OCI-LY7 (cell line): ENCODE measurements around the gene DICER1. TPM values are rescaled to one million over a fixed set of nuclear protein-coding genes. Genes with fewer than 3 reads are reported as not detected.

Source experiments
- BruUV-seq: library from RNA; stranded (reverse); fragments of 400-500 nt; replicated peaks from 2 replicates; lab custom pipeline; 2021; lab: Mats Ljungman, UMichigan
- CTCF ChIA-PET: fragments of 300-600 bp; sonication (Branson Sonifier 250); formaldehyde crosslinking; loops from one replicate; lab custom pipeline; 2022; ENCODE audit warnings: antibody characterized with exemption; ENCODE audit not compliant: unreplicated experiment; lab: Charles Lee
- POLR2A ChIA-PET: fragments of 300-600 bp; sonication (Branson Sonifier 250); formaldehyde crosslinking; loops from one replicate; lab custom pipeline; 2022; ENCODE audit warnings: antibody characterized with exemption; lab: Charles Lee
- DNase-seq: peaks from one replicate; pipeline ENCODE4 v3.0.0-alpha.2; 2015; ENCODE audit warnings: low spot score
- H2AFZ ChIP-seq: fragments of 200-600 bp; sonication (generic), shearing (Covaris generic); 2 replicates; pipeline ENCODE4 v1.6.1; 2014; ENCODE audit warnings: mild to moderate bottlenecking, antibody characterized with exemption, low read length, moderate library complexity
- H3K27ac ChIP-seq: fragments of 200-600 bp; sonication (generic); 2 replicates; pipeline ENCODE4 v1.5.1; 2014; ENCODE audit warnings: mixed run types, low read depth, mild to moderate bottlenecking, moderate library complexity, low read length, inconsistent platforms; ENCODE audit not compliant: poor library complexity, severe bottlenecking
- H3K36me3 ChIP-seq: fragments of 200-600 bp; sonication (generic); 2 replicates; pipeline ENCODE4 v1.6.1; 2014; ENCODE audit warnings: mild to moderate bottlenecking, antibody characterized with exemption, low read length, moderate library complexity, mixed read lengths; ENCODE audit not compliant: insufficient read depth
- H3K4me1 ChIP-seq: fragments of 200-600 bp; sonication (generic); 2 replicates; pipeline ENCODE4 v1.5.1; 2014; ENCODE audit warnings: mild to moderate bottlenecking, low read length; ENCODE audit not compliant: insufficient read depth, poor library complexity, severe bottlenecking
- H3K4me2 ChIP-seq: fragments of 200-600 bp; sonication (generic); 2 replicates; pipeline ENCODE4 v1.6.1; 2014; ENCODE audit warnings: mild to moderate bottlenecking, low read length
- H3K4me3 ChIP-seq: fragments of 200-600 bp; sonication (generic); 2 replicates; pipeline ENCODE4 v1.5.1; 2014; ENCODE audit warnings: mild to moderate bottlenecking, low read depth, low read length; ENCODE audit not compliant: poor library complexity, severe bottlenecking
- H3K79me2 ChIP-seq: fragments of 200-600 bp; sonication (generic); 2 replicates; pipeline ENCODE4 v1.6.1; 2016; ENCODE audit warnings: low read depth, mild to moderate bottlenecking, low read length, moderate library complexity, mixed read lengths; ENCODE audit not compliant: insufficient read depth
- H3K9me2 ChIP-seq: fragments of 200-600 bp; sonication (generic); 2 replicates; pipeline ENCODE4 v1.6.1; 2016; ENCODE audit warnings: mild to moderate bottlenecking, low read length, mixed read lengths; ENCODE audit not compliant: insufficient read depth
- H3K9me3 ChIP-seq: fragments of 200-600 bp; sonication (generic); 2 replicates; pipeline ENCODE4 v1.6.1; 2014; ENCODE audit warnings: mild to moderate bottlenecking, mixed run types, low read length, mixed read lengths
- H4K20me1 ChIP-seq: fragments of 200-600 bp; sonication (generic); 2 replicates; pipeline ENCODE4 v1.6.1; 2014; ENCODE audit warnings: mild to moderate bottlenecking, antibody characterized with exemption, low read length, moderate library complexity, mixed read lengths; ENCODE audit not compliant: insufficient read depth
- EZH2phosphoT487 ChIP-seq: fragments of 200-600 bp; sonication (generic); IDR thresholded peaks from 2 replicates; pipeline ENCODE4 v1.6.1; 2018; ENCODE audit warnings: low read depth, borderline replicate concordance, mild to moderate bottlenecking, mixed run types, antibody characterized with exemption, low read length, moderate library complexity, mixed read lengths
- intact Hi-C: fragments of 100-400 bp; cut with micrococcal nuclease; formaldehyde crosslinking; loops from one replicate; pipeline ENCODE4 v1.10.0; 2022; ENCODE audit not compliant: unreplicated experiment
- total RNA-seq, 2 experiments: library from RNA; depleted of rRNA in 1 of 2; stranded (reverse); fragments of >200 nt in 1 of 2; shearing (Covaris generic) in 1 of 2; gene quantifications; 2 replicates each; pipeline ENCODE4 v1.2.3, GENCODE V29; 2014 to 2022
- TF ChIP-seq, protein P1 (sequence below): fragments of 200-600 bp; sonication (generic); conservative IDR thresholded peaks from 2 replicates; pipeline ENCODE4 v1.5.1; 2014; ENCODE audit warnings: mild to moderate bottlenecking, antibody characterized with exemption, low read length, moderate library complexity, mixed read lengths

The DICER1 gene
- total RNA-seq, 2 experiments from 2014 or later, result 60.3 to 62.2 TPM

DNA sequence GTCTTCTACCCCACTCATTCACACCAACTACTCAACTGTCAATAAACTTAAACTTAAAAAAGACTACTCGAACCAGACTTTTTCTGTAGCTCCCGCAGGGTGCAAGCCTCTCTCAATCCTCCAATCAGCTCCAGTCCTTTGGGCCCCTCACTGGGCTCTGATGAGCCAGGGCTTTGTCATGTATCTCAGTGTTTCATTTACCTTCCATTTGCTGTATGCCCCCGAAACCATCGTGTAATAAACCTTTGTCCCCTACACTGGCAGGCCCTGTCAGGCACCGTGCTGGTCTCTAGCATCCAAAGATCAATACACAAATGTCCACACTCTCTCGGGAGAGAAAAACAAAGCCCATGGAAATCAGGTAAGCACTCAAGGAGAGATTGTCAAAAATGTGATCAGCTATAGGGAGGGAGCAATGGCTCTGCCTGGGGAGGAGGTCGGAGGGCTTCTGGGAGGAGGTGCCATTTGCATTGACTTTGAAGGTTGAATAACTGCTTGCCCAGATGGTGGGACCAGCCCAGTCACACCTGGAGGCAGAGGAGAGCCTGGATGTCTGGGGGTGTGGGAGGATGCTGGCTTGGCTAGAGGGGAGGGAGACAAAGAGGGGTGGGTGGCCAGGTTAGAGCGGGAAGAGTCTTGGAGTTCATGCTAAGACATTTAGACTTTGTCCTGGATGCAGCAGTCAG lies 42.1 kb upstream of the DICER1 start:
- H2AFZ ChIP-seq, result no peak overlapping the region
- no peaks in the 10 kb centered on the region for H3K4me1 ChIP-seq
- TF ChIP-seq, protein P1, sequence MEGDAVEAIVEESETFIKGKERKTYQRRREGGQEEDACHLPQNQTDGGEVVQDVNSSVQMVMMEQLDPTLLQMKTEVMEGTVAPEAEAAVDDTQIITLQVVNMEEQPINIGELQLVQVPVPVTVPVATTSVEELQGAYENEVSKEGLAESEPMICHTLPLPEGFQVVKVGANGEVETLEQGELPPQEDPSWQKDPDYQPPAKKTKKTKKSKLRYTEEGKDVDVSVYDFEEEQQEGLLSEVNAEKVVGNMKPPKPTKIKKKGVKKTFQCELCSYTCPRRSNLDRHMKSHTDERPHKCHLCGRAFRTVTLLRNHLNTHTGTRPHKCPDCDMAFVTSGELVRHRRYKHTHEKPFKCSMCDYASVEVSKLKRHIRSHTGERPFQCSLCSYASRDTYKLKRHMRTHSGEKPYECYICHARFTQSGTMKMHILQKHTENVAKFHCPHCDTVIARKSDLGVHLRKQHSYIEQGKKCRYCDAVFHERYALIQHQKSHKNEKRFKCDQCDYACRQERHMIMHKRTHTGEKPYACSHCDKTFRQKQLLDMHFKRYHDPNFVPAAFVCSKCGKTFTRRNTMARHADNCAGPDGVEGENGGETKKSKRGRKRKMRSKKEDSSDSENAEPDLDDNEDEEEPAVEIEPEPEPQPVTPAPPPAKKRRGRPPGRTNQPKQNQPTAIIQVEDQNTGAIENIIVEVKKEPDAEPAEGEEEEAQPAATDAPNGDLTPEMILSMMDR, result no peak
- no peak for TF ChIP-seq EZH2phosphoT487
- no peaks in the 10 kb centered on the region for H3K79me2 ChIP-seq
- ChIA-PET POLR2A (interaction anchor here (0.9 to 1.6 kb wide), 2 partner anchors 9 to 12 kb away, joined by 3 to 5 read pairs; no protein-coding TSS in a partner anchor), CTCF (no interaction called here)
- intact Hi-C loops, result loop anchor here (10.0 kb wide), 1 partner anchor 165 kb away; no protein-coding TSS in a partner anchor
- no peak for DNase-seq
- BruUV-seq, result no TSS peak
- H3K4me2 ChIP-seq, result no peak overlapping the region
- H3K9me2 ChIP-seq, result no peaks in the 10 kb centered on the region
- H3K9me3 ChIP-seq, result no peaks in the 10 kb centered on the region
- H4K20me1 ChIP-seq, result no peaks in the 10 kb centered on the region
- no peak overlapping the region for H3K4me3 ChIP-seq
- H3K36me3 ChIP-seq, result no peaks in the 10 kb centered on the region
- no peak overlapping the region for H3K27ac ChIP-seq

DNA sequence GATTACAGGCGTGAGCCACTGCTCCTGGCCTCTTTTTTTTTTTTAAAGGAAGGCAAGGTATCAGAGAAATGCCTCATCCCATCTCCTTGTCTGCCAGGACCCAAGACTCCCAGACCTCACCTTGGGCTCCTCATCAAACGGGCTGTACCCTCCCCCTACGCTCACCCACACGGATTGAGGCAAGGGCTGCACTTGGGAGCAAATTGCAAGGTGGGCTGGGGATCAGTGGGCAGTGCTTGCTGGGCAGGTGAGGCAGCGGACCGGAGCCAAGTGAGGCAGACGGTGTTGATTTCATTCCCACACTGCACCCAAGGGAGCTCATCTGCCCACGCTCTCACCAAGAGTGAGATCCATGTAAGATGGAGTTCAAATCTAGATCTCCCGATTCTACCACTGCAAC lies 41.0 kb upstream of the DICER1 start:
- intact Hi-C loops, result loop anchor here (10.0 kb wide), 1 partner anchor 166 kb away; no protein-coding TSS in a partner anchor
- no peaks in the 10 kb centered on the region for H3K9me2 ChIP-seq

More for the DNA sequence above, 41.0 kb upstream of the DICER1 start:
- Histone ChIP-seq H3K4me1 (no peaks in the 10 kb centered on the region), H3K4me3 (no peak overlapping the region), H2AFZ (no peak overlapping the region), H3K36me3 (no peaks in the 10 kb centered on the region), H3K4me2 (no peak overlapping the region), H3K79me2 (no peaks in the 10 kb centered on the region), H4K20me1 (no peaks in the 10 kb centered on the region), H3K27ac (no peak overlapping the region), H3K9me3 (no peaks in the 10 kb centered on the region)
- no peak for DNase-seq
- ChIA-PET CTCF (no interaction called here), POLR2A (no interaction called here)
- TF ChIP-seq, protein P1, result no peak
- BruUV-seq, result no TSS peak
